Right lobe of liver (tissue), 6 donors: ENCODE measurements around the gene EIF2B4. TPM values are rescaled to one million over a fixed set of nuclear protein-coding genes. Genes with fewer than 3 reads are reported as not detected.

Experiments
- ATAC-seq, 4 donors: fragments of 200-7000 bp; cut with Tn5 transposase; one replicate each; pipeline ENCODE4 v1.9.1; 2020; ENCODE audit warnings: mild to moderate bottlenecking in 4 of 4, moderate library complexity in 4 of 4
- DNase-seq, 3 donors: peaks; one replicate each; pipeline ENCODE4 v3.0.0-alpha.2; 2020
- H3K27ac ChIP-seq, 3 donors: fragments of 200-600 bp; one replicate each; pipeline ENCODE4 v1.8.0; 2022
- H3K27me3 ChIP-seq, 2 donors: fragments of 200-600 bp; one replicate each; pipeline ENCODE4 v1.8.0; 2022
- H3K36me3 ChIP-seq, 4 donors: fragments of 200-600 bp; sonication (generic) in 1 of 4; one replicate each; pipeline versions ENCODE4 v1.5.1 to v1.8.0; 2017 to 2022; ENCODE audit warnings: control low read depth in 1 of 4
- H3K4me1 ChIP-seq, 4 donors: fragments of 200-600 bp; sonication (generic) in 1 of 4; one replicate each; pipeline versions ENCODE4 v1.5.1 to v1.8.0; 2017 to 2022; ENCODE audit warnings: control low read depth in 1 of 4
- H3K4me3 ChIP-seq, 3 donors: fragments of 200-600 bp; one replicate each; pipeline ENCODE4 v1.8.0; 2022
- H3K9me3 ChIP-seq, 4 donors: fragments of 200-600 bp; sonication (generic) in 1 of 4; one replicate each; pipeline versions ENCODE4 v1.5.1 to v1.8.0; 2017 to 2022; ENCODE audit warnings: control low read depth in 1 of 4
- CTCF ChIP-seq, 4 donors: fragments of 200-600 bp in 3 of 4; fragments of 450-650 bp in 1 of 4; IDR thresholded peaks; one replicate each; pipeline versions ENCODE4 v1.5.1 to v1.8.0; 2016 to 2022; ENCODE audit warnings: antibody characterized with exemption in 4 of 4, mild to moderate bottlenecking in 2 of 4
- POLR2A ChIP-seq: fragments of 450-650 bp; IDR thresholded peaks from one replicate; pipeline ENCODE4 v1.6.1; 2017; ENCODE audit warnings: antibody characterized with exemption, mild to moderate bottlenecking
- WGBS: methylation state at CpG from one replicate; pipeline ENCODE4 v1.1.6; 2018; ENCODE audit warnings: low coverage, low lambda C conversion rate; ENCODE audit not compliant: insufficient coverage; ENCODE audit errors: missing lambda C conversion rate; 5-methylcytosine and 5-hydroxymethylcytosine counted together
- intact Hi-C, 2 donors: fragments of 100-400 bp; cut with DNase I; formaldehyde crosslinking; loops; one replicate each; pipeline versions ENCODE4 v1.11.2 to v1.14.1; 2022
- total RNA-seq, 6 experiments: library from RNA; depleted of rRNA in 2 of 6; stranded (reverse); fragments of >200 nt in 2 of 6; fragmentation: NEBNext Ultra II Directional in 3 of 6; extraction: Animal tissue kit (Norgen Biotek cat#: 25700) in 3 of 6; gene quantifications; one replicate each; pipeline versions ENCODE4 v1.1.0 to v1.2.4, GENCODE V29; 2016 to 2023
- donor health status: DM: no; HTN: yes; CAD: no.
- donor health status: DM: no; HTN: no; CAD: no.
- donor health status: DM: no; HTN: no; CAD: no.
- donor health status: DM: no; HTN: yes; CAD: no.
- donor health status: DM: no; HTN: yes; CAD: no.

The EIF2B4 gene
- total RNA-seq, 6 experiments from 2014 or later = 17.6 to 25.0 (median 20.9) TPM

GRCh38 chr2:27375513-27376099, 5.5 kb upstream of the EIF2B4 start:
- Histone ChIP-seq H3K36me3 (peaks cover 6 to 64% (median 26%) of the 10 kb centered on the region in 4 donors), H3K27me3 (no peaks in the 10 kb centered on the region), H3K4me3 (no peak overlapping the region), H3K4me1 (peaks cover 0 to 51% (median 22%) of the 10 kb centered on the region in 4 donors), H3K27ac (no peak overlapping the region), H3K9me3 (no peaks in the 10 kb centered on the region)
- DNase-seq (no peak), ATAC-seq (no peak)
- intact Hi-C loops = no loop called here
- TF ChIP-seq CTCF (IDR thresholded peaks at IDR 0.05) = no peak
- TF ChIP-seq POLR2A = no peak
- 61% methylated on average over 3 of the region's 20 CpGs for WGBS

- ATAC-seq = no peak
- 82% methylated on average over 5 of the region's 5 CpGs for WGBS
- TF ChIP-seq CTCF (IDR thresholded peaks at IDR 0.05) (no peak), POLR2A (no peak)
- Histone ChIP-seq H3K27me3 (no peaks in the 10 kb centered on the region), H3K36me3 (peaks cover 6 to 68% (median 26%) of the 10 kb centered on the region in 4 donors), H3K4me3 (no peak overlapping the region), H3K4me1 (peaks cover 0 to 48% (median 17%) of the 10 kb centered on the region in 4 donors), H3K9me3 (no peaks in the 10 kb centered on the region), H3K27ac (no peak overlapping the region)
- intact Hi-C loops = no loop called here
- no peak for DNase-seq
These were observed 3.4 kb upstream of the EIF2B4 start for GRCh38 chr2:27373567-27373966.

- H3K27ac ChIP-seq = no peak overlapping the region
- no peak overlapping the region for H3K4me3 ChIP-seq
- DNase-seq (no peak), ATAC-seq (no peak)
- peaks cover 0 to 41% (median 17%) of the 10 kb centered on the region in 4 donors for H3K4me1 ChIP-seq
- H3K36me3 ChIP-seq = peaks cover 6 to 70% (median 26%) of the 10 kb centered on the region in 4 donors
- intact Hi-C loops = no loop called here
- no peak for TF ChIP-seq POLR2A
- TF ChIP-seq CTCF (IDR thresholded peaks at IDR 0.05) = no peak
- H3K9me3 ChIP-seq = no peaks in the 10 kb centered on the region
- no peaks in the 10 kb centered on the region for H3K27me3 ChIP-seq
- 60% methylated on average over 1 of the region's 6 CpGs for WGBS
These were observed 2.8 kb upstream of the EIF2B4 start for GRCh38 chr2:27372937-27373336.

GRCh38 chr2:27370816-27371620, 880 bp upstream of the EIF2B4 start:
- ATAC-seq = peak; percentile 24 to 47 (median 38)
- no peaks in the 10 kb centered on the region for H3K9me3 ChIP-seq
- peak overlapping the region; percentile 61 to 100 (median 93) for H3K4me3 ChIP-seq
- H3K27me3 ChIP-seq = no peaks in the 10 kb centered on the region
- H3K4me1 ChIP-seq = peaks cover 0 to 24% (median 7%) of the 10 kb centered on the region in 4 donors
- TF ChIP-seq CTCF (IDR thresholded peaks at IDR 0.05) = no peak
- TF ChIP-seq POLR2A = peak; percentile 32
- H3K36me3 ChIP-seq = peaks cover 7 to 69% (median 29%) of the 10 kb centered on the region in 4 donors
- intact Hi-C loops = loop anchor here in 1 of 2 donors (2.0 kb wide), 1 partner anchor 14 kb away; the partner anchor contains the start of gene GTF3C2
- 0% methylated on average over 8 of the region's 46 CpGs for WGBS
- DNase-seq = peak; percentile 36 to 68 (median 58)
- H3K27ac ChIP-seq = peak overlapping the region; percentile 81 to 85 (median 82)
